ENCODE data around the gene ARHGAP26. TPM values are rescaled to one million over a fixed set of nuclear protein-coding genes. Genes with fewer than 3 reads are reported as not detected.
A peak's percentile ranks its signal among the peaks of the same experiment; 100 is the strongest.

Gene ARHGAP26
- total RNA-seq, 1 donor from 2014 or later = 35.4 TPM

DNA sequence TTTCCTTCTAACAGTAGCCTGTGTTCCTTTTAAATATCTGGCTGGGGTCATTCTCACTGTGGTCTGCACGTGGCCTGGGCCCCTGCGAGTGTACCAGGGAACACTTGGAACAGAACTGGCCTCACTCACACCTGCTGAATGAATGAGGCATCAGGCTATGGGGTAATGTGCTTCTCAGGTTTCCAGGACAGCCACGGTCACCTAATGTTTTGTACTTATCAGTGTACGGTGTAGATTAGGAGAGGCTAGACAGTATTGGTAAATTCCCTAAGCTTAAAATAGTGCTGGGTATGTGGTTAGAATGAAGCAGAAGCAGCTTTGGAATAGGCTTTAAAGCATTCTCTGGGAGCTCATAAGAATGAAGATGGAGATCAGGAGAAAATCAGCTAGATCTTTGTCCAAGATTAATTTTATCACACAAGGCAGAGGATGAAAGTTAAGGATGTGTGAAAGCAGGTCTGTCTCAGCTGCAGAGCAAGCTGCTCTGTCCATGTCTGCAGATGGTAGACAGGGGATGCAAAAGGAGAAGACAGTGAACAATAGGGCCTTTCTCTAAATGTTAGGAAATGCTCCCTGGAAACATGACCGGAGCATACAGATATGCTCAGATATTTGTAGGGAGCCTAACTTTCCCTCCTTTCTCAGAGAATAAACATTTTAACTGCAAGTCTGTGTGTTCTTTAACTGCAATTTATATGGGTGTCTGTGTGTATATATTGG lies 365.8 kb downstream of the ARHGAP26 start:
- intact Hi-C loops (cut with DNase I) = no loop called here
- Histone ChIP-seq H3K27ac (no peak overlapping the region), H3K27me3 (no peaks in the 10 kb centered on the region), H3K4me1 (peaks cover 24% of the 10 kb centered on the region), H3K36me3 (peaks cover 13% of the 10 kb centered on the region), H3K9me3 (no peaks in the 10 kb centered on the region), H3K4me3 (no peak overlapping the region)
- ATAC-seq (no peak), DNase-seq (no peak)
- TF ChIP-seq CTCF (IDR thresholded peaks at IDR 0.05) = no peak

- Histone ChIP-seq H3K4me3 (no peak overlapping the region), H3K27ac (no peak overlapping the region), H3K4me1 (peaks cover 16% of the 10 kb centered on the region), H3K9me3 (no peaks in the 10 kb centered on the region), H3K27me3 (no peaks in the 10 kb centered on the region), H3K36me3 (peaks cover 12% of the 10 kb centered on the region)
- no peak for TF ChIP-seq CTCF (IDR thresholded peaks at IDR 0.05)
- ATAC-seq = no peak
- intact Hi-C loops (cut with DNase I) = no loop called here
- DNase-seq = no peak
Measured at GRCh38 chr5:143138839-143139238, 368.7 kb downstream of the ARHGAP26 start.

GRCh38 chr5:143139585-143139984 lies 369.4 kb downstream of the ARHGAP26 start:
- TF ChIP-seq CTCF (IDR thresholded peaks at IDR 0.05) = no peak
- Histone ChIP-seq H3K36me3 (peaks cover 5% of the 10 kb centered on the region), H3K4me3 (no peak overlapping the region), H3K4me1 (peaks cover 14% of the 10 kb centered on the region), H3K27me3 (no peaks in the 10 kb centered on the region), H3K9me3 (no peaks in the 10 kb centered on the region), H3K27ac (no peak overlapping the region)
- intact Hi-C loops (cut with DNase I) = no loop called here
- DNase-seq (no peak), ATAC-seq (no peak)

DNA sequence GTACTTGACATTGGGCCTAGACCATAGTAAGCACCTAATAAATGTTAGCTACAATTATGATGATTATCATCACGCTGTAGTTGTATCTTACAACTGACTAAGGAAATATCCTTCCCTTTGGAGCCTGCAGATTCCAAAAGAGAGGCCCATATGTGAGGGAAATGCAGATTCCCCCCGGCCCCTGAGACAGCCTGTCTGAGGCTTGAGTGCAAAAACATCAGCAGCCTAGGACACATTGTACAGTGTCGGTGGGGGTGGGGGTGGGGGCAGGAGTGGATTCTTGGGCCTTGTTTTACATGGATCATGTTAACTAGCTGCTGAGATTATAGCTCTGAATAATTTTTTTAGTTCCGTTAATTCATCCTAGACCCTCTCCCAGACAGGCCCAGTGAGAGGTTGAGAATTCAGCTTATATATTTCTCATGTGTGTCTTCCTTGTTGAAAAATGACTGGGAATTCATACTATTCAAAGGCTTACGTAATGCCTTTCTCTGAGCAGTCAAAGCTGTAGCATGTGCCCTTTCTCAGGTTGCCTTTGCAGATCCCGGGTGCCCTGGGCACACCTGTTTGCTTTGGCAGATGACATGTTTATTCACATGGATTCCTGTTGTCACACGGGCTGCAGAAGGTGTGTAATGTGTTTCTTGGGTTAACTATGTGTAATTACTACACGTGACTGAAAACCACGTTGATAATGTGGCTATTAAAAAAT lies 370.5 kb downstream of the ARHGAP26 start:
- DNase-seq (no peak), ATAC-seq (peak; percentile 77)
- no peak for TF ChIP-seq CTCF (IDR thresholded peaks at IDR 0.05)
- H3K27me3 ChIP-seq = no peaks in the 10 kb centered on the region
- H3K27ac ChIP-seq = no peak overlapping the region
- intact Hi-C loops (cut with DNase I) = no loop called here
- peaks cover 21% of the 10 kb centered on the region for H3K4me1 ChIP-seq
- H3K4me3 ChIP-seq = no peak overlapping the region
- H3K36me3 ChIP-seq = no peaks in the 10 kb centered on the region
- no peaks in the 10 kb centered on the region for H3K9me3 ChIP-seq

DNA sequence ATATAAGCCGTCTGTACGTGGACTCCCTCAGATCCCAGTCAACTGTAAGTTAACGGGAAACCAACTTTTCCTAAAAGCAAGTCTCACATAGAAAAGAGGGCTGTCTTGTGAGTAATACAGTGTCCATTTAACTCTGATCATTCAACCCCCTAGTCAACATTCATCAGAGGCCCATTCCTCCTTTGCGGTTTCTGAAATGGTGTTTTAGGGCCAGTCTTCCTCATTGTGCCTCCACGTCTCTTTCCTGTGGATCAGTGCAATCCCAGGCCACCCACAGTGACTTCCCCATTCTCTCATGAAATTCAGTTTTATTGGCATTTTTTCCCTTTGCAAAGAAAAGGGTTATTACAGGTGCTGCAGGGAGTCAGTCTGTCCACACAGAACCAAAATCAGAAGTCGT lies 371.5 kb downstream of the ARHGAP26 start:
- ATAC-seq = peak; percentile 73
- no peak for DNase-seq
- no peaks in the 10 kb centered on the region for H3K27me3 ChIP-seq
- H3K27ac ChIP-seq = no peak overlapping the region
- H3K4me1 ChIP-seq = peaks cover 21% of the 10 kb centered on the region
- no peaks in the 10 kb centered on the region for H3K9me3 ChIP-seq
- no peaks in the 10 kb centered on the region for H3K36me3 ChIP-seq
- no peak for TF ChIP-seq CTCF (IDR thresholded peaks at IDR 0.05)
- H3K4me3 ChIP-seq = no peak overlapping the region
- intact Hi-C loops (cut with DNase I) = no loop called here
